HepG2 (cell line): ENCODE data around the gene ABHD4.

Experiments
- MXI1 ChIP-seq: IDR thresholded peaks from 3 replicates; pipeline ENCODE4 v1.6.1; 2012; ENCODE audit warnings: low read depth, low read length, inconsistent platforms, borderline replicate concordance
- POLR2AphosphoS5 ChIP-seq: IDR thresholded peaks from 2 replicates; pipeline ENCODE4 v1.6.1; 2012; ENCODE audit warnings: low read depth, low read length
- RAD51 ChIP-seq: fragments of 450-650 bp; IDR thresholded peaks from 2 replicates; pipeline ENCODE4 v1.6.1; 2016; ENCODE audit warnings: borderline replicate concordance
- ZNF17 ChIP-seq: sonication (generic); formaldehyde crosslinking; IDR thresholded peaks from 2 replicates; pipeline ENCODE4 v1.5.0; 2020; ENCODE audit warnings: mild to moderate bottlenecking, missing genetic modification reagents
- ZNF530 ChIP-seq: sonication (generic); formaldehyde crosslinking; IDR thresholded peaks from 2 replicates; pipeline ENCODE4 v1.5.0; 2020; ENCODE audit warnings: low read depth, mild to moderate bottlenecking, missing genetic modification reagents
- TF ChIP-seq, protein P1 (sequence below): sonication (generic); formaldehyde crosslinking; IDR thresholded peaks from 2 replicates; pipeline ENCODE4 v1.4.0; 2020; ENCODE audit warnings: missing genetic modification reagents
- TF ChIP-seq, protein P2 (sequence below): sonication (generic); formaldehyde crosslinking; IDR thresholded peaks from 2 replicates; pipeline ENCODE4 v1.4.0; 2020; ENCODE audit warnings: missing genetic modification reagents
- TF ChIP-seq, protein P3 (sequence below): IDR thresholded peaks from 2 replicates; pipeline ENCODE4 v1.6.1; 2012; ENCODE audit warnings: inconsistent platforms

DNA sequence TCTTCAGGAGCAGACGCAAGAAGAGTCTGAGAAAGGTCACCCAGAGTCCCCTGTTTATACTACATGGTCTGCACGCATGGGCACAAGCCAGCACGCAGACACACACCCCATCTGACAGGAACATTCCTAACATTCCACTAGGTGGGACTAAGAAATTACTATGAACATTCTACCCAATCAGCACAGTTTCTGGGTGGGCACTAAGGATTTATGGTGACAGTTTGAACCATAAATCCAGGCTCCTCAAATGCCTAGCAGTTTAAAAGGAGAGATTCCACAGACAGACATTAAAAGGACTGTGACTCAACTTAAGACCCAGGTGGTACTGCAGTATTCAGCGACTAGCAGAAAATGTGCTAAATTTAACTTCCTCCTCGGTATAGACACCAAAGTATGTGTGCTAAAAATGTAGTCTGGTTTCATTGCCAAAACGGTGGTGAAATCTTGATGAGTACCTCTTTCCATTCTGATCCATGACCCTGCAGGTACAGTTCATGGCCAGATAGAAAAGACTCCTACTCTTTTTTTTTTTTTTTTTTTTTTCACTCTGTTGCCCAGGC is 16.2 kb downstream of the ABHD4 start:
- TF ChIP-seq, protein P1, sequence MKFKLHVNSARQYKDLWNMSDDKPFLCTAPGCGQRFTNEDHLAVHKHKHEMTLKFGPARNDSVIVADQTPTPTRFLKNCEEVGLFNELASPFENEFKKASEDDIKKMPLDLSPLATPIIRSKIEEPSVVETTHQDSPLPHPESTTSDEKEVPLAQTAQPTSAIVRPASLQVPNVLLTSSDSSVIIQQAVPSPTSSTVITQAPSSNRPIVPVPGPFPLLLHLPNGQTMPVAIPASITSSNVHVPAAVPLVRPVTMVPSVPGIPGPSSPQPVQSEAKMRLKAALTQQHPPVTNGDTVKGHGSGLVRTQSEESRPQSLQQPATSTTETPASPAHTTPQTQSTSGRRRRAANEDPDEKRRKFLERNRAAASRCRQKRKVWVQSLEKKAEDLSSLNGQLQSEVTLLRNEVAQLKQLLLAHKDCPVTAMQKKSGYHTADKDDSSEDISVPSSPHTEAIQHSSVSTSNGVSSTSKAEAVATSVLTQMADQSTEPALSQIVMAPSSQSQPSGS, result no peak
- TF ChIP-seq ZNF530 (no peak), POLR2AphosphoS5 (no peak), MXI1 (no peak), ZNF17 (no peak), RAD51 (no peak)
- TF ChIP-seq, protein P2, sequence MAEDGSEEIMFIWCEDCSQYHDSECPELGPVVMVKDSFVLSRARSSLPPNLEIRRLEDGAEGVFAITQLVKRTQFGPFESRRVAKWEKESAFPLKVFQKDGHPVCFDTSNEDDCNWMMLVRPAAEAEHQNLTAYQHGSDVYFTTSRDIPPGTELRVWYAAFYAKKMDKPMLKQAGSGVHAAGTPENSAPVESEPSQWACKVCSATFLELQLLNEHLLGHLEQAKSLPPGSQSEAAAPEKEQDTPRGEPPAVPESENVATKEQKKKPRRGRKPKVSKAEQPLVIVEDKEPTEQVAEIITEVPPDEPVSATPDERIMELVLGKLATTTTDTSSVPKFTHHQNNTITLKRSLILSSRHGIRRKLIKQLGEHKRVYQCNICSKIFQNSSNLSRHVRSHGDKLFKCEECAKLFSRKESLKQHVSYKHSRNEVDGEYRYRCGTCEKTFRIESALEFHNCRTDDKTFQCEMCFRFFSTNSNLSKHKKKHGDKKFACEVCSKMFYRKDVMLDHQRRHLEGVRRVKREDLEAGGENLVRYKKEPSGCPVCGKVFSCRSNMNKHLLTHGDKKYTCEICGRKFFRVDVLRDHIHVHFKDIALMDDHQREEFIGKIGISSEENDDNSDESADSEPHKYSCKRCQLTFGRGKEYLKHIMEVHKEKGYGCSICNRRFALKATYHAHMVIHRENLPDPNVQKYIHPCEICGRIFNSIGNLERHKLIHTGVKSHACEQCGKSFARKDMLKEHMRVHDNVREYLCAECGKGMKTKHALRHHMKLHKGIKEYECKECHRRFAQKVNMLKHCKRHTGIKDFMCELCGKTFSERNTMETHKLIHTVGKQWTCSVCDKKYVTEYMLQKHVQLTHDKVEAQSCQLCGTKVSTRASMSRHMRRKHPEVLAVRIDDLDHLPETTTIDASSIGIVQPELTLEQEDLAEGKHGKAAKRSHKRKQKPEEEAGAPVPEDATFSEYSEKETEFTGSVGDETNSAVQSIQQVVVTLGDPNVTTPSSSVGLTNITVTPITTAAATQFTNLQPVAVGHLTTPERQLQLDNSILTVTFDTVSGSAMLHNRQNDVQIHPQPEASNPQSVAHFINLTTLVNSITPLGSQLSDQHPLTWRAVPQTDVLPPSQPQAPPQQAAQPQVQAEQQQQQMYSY (CRISPR knock-in tag), result no peak
- TF ChIP-seq, protein P3, sequence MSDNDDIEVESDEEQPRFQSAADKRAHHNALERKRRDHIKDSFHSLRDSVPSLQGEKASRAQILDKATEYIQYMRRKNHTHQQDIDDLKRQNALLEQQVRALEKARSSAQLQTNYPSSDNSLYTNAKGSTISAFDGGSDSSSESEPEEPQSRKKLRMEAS, result no peak
